Left kidney (tissue), 2 donors: ENCODE results near the gene NUBP2. TPM values are rescaled to one million over a fixed set of nuclear protein-coding genes. Genes with fewer than 3 reads are reported as not detected.

Source experiments
- DNase-seq: peaks from one replicate; pipeline ENCODE4 v3.0.0-alpha.2; 2013
- polyA plus RNA-seq: library from polyadenylated mRNA; unstranded; fragments of 120-200 nt; gene quantifications from one replicate; pipeline ENCODE4 v1.2.1, GENCODE V29; 2013; ENCODE audit not compliant: insufficient read length

NUBP2 gene
- polyA plus RNA-seq, 1 donor, result 33.6 TPM

DNA sequence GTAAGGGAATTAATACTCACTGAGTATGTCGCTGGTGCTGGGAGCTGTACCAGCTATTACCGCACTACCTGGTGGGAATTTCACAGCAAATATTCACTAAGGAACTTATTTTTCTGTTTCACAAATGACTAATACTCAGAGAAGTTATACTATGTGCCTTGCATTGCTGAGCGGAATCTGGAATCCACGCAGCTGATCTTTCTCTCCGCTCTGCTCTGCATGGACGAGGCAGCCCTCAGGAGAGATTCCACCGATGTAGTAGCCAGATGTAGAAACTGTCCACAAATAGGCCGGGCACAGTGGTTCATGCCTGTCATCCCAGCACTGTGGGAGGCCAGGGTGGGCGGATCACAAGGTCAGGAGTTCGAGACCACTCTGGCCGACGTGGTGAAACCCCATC is 28.6 kb upstream of the NUBP2 start:
- no peak for DNase-seq

DNA sequence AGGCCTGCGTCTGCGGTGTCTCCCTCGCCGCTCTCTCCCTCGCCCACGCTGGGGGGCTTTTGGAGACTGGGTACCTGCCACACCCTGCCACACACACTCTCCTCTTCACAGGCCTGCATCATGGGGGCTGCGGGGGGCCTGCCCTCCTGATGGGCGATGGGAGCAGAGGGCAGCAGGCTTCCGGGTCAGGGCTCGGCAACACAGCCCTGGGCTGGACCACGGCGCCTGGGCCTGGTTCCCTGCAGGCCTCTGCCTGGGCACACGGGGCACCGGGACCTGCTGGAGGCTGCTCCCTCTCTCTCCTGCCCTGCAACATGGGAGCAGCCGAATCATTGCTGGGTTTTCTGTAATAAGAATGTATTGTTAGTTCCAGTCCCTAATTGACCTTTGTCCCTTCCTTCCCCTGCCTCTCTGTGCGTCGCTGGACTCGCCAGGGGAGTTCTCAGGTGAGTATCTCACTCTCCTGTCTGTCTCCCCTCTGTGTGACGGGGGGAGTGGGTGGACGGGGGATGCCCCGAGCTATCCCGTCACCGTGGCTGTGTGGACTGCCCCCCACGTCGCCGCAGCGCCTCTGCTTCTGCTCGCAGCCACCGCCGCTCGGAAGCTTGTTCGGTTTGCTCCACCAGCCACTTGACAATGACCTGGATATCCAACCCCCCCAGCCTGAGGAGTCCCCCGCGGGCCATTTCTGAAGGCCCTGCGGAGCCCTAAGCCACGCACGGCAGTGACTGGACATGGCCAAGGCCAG is 24.9 kb upstream of the NUBP2 start:
- DNase-seq, result no peak

DNA sequence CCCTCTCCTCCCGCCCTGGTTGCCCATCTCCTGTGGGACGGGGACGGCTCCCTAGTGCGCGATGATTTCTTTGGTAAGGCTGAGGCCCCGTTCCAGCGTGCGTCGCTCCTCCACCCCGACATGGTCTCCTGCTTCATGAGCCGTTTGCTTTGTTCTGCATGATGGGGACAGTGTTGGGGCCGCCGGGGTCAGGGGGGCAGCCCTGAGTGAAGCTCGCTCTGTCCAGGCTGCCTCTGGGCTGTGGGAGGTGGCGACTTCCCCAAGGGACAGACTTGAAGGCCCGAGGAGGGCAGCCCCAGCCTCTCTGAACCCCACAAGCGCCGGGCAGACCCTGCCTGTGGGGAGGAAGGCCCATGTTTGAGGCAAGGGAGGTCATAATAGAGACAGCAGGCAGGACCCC is 23.8 kb upstream of the NUBP2 start:
- DNase-seq, result no peak

DNA sequence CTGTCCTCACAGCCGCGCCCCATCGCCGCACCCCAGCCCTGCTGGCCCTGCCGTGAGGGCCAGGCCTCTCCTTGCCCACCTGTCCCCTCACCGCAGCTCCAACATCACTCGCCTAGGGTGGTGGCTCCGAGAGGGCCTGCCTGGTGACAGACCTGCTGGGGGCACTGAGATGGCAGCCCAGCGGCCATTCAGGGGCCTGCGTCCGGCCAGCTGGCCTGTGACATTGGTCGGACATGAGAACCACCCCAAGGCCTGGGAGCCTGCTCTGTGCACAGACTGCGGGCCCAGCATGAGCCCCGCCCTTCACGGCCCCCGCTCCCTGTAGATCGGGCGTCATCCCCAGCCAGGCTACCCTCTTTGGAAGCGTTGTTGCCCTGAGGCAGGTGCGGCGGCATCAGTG is 23.2 kb upstream of the NUBP2 start:
- no peak for DNase-seq

DNA sequence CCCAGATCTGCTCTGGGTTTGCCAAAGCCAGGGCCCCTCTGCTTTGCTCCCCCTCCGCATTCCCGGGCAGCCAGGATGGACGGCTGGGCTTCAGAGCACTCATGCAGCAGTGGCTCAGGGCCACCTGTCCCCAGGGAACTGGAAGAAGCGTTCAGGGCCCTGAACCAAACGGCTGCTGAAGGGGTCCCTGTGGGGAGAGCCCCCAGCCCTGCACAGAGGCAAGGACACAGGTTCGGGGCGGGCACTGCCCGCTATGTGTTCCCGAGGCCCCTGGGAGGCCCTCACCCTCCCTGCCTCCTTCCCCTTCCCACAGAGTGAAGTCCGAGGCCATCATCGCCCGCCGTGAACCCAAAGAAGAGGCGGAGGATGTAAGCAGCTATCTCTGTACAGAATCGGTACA is 21.8 kb upstream of the NUBP2 start:
- DNase-seq, result no peak

DNA sequence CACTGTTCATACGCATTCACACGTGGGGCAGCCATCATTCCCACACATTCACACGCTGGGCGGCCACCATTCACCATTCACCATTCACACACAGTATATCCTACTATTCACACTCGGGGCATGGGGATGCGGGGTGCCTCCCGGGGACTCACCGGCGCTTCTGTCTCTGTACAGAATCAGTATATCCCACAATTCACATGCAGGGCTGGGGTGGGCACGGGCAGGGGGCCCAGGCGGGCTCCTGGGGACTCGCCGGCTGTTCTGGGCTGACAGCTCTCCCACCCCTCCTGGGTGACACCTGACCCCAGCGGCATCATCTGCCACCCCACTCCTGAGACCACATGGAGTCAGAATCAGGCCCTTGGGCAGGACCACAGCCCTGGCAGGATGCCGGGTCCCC is 21.0 kb upstream of the NUBP2 start:
- DNase-seq, result no peak

DNA sequence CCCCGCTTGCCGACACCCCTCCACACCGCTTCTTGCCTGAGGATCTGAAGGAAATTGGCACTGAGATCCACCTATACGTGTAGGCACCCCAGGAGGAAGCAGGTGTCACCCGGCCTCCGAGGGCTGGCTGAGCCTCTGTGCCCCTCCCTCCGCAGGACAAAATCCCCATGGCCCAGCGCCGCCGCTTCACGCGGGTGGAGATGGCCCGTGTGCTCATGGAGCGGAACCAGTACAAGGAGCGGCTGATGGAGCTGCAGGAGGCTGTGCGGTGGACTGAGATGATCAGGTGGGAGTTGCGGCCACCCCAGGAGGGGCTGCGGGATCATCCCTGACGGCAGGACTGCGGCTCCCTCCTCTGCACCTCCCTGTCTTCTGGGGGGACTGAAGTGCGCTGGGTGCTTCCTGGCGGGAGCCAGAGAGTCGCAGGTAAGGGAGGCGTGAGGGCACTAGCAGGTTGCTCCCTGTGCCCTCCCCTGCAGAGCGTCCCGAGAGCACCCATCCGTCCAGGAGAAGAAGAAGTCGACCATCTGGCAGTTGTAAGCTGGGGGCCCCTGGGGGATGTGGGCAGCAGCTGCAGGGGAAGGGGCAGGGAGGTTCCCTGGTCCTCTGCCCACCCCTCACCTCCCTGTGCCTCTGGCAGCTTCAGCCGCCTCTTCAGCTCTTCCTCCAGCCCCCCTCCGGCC is 20.4 kb upstream of the NUBP2 start:
- no peak for DNase-seq

DNA sequence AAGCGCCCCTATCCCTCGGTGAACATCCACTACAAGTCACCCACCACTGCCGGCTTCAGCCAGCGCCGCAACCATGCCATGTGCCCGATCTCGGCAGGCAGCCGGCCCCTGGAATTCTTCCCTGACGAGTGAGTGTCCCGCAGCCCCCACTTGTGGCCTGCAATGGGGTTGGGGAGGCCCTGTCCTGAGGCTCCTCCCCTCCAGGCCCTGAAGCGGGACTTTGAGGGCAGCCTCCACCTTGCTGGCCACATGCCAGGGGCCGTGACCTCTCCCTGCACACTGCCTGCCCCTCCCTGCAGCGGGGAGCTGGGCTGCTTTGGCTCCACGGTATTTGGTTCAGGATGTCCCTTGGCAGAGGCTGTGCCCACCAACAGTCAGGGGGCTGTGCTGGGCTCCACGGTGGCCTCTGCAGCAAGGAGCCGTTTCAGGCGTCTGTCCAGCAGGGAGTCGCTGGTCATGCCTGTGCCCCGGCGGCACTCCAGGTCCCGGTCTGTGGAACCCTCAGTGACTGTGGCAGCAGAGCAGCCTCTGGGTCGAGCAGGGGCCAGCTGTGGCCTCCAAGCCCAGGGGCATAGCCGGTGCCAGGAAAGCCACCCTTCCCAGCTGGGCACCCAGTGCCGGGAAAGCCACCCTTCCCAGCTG is 19.8 kb upstream of the NUBP2 start:
- DNase-seq, result no peak

DNA sequence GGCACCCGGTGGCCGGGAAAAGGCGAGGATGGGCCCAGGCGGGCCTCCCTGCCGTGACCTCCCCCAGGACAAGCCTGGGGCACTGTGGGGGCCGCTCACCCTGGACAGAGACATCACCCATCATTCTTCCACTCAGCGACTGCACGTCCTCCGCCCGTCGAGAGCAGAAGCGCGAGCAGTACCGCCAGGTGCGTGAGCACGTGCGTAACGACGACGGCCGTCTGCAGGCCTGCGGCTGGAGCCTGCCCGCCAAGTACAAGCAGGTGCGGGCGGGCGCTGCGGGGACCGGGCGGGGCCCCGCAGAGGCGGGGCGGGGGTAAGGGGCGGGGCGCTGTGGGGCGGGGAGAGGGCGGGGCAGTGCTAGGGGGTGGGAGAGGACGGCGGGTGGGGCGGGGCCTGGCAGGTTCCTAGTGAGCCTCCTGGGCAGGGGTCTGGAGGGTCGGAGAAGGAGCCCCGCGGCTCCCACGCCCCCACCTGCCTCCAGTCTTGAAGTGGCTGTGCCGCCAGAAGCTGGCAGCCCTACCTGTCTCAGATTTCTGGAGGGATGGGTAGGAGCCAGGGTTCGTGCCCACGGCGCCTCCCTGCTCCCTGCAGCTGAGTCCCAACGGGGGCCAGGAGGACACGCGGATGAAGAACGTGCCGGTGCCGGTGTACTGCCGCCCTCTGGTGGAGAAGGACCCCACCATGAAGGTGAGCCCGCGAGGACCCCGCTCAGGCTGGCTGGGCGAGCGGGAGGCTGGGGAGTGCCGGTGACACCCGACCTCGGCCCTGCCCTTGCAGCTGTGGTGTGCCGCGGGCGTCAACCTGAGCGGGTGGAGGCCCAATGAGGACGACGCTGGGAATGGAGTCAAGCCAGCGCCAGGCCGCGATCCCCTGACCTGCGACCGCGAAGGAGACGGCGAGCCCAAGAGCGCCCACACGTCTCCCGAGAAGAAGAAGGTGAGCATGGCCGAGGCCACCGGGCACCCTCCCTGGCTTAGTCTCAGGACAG is 18.9 kb upstream of the NUBP2 start:
- DNase-seq, result no peak

DNA sequence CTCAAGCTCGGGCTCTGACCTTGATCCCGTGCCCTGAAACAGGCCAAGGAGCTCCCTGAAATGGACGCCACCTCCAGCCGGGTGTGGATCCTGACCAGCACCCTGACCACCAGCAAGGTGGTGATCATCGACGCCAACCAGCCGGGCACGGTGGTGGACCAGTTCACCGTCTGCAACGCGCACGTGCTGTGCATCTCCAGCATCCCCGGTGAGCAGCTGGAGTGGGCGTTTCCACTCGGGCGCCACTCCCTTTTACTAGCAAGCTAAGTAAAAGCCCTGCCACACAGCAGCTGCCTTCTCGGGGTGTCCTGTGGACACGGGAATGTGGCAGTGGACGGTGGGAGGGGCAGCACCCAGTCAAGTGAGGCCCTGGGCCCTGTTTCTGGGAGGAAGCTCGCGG is 17.8 kb upstream of the NUBP2 start:
- DNase-seq, result no peak

DNA sequence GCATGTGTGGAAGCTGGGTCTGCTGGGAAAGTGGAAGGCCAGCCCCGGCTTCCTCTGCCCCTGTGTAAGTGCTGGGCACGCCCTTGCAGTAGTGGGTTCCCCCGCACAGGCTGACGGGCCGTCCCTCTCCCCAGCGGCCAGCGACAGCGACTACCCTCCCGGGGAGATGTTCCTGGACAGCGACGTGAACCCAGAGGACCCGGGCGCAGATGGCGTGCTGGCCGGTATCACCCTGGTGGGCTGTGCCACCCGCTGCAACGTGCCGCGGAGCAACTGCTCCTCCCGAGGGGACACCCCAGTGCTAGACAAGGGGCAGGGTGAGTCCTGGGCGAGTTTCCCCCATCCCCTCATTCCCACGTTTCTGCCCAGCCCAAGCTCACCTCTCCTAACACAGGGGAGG is 16.9 kb upstream of the NUBP2 start:
- DNase-seq, result no peak

DNA sequence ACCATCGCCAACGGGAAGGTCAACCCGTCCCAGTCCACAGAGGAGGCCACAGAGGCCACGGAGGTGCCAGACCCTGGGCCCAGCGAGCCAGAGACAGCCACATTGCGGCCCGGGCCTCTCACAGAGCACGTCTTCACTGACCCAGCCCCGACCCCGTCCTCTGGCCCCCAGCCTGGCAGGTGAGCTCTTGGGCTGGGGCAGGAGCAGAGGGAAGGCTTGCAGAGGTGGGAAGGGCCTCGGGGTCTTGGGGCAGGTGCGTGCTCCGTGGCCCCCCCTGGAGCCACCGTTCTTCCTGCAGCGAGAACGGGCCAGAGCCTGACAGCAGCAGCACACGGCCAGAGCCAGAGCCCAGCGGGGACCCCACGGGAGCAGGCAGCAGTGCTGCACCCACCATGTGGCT is 16.5 kb upstream of the NUBP2 start:
- DNase-seq, result no peak

DNA sequence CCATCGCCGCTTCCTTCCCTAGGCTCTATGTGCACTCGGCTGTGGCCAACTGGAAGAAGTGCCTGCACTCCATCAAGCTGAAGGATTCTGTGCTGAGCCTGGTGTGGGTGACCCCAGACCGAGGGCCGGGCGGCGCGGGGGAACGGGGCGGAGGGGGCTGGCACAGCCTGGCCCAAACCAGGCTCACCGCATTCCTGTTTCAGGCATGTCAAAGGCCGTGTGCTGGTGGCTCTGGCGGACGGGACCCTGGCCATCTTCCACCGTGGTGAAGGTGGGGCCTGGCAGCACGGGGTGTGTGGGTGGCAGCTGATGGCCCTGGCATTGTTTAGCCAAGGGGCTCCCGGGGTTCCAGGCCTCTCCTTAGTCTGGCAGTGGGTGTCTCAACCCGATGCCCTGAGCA is 16.1 kb upstream of the NUBP2 start:
- DNase-seq, result no peak

DNA sequence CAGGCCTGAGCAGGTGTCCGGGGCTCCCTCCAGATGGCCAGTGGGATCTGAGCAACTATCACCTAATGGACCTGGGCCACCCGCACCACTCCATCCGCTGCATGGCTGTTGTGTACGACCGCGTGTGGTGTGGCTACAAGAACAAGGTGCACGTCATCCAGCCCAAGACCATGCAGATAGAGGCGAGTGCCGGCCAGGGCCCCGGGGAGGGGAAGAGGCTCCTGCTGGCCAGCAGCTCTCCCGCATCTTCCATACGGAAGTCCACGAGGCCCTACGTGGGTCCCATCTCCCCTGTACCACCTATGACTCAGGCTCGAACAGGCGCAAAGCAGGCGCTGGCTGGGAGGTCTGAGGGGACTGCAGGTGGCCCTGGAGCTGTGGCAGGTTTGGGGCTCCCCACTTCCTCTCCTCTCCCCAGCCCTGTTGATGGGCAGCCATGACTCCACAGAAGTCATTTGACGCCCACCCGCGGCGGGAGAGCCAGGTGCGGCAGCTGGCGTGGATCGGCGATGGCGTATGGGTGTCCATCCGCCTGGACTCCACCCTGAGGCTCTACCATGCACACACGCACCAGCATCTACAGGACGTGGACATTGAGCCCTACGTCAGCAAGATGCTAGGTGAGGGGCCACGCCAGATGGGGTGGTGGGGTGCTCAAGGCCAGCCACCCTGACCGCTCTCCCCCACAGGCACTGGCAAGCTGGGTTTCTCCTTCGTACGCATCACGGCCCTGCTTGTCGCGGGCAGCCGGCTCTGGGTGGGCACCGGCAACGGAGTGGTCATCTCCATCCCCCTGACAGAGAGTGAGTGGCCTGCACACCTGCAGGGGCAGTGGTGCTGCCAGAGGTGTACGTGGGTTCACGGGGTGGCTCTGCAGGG is 15.4 kb upstream of the NUBP2 start:
- DNase-seq, result no peak

DNA sequence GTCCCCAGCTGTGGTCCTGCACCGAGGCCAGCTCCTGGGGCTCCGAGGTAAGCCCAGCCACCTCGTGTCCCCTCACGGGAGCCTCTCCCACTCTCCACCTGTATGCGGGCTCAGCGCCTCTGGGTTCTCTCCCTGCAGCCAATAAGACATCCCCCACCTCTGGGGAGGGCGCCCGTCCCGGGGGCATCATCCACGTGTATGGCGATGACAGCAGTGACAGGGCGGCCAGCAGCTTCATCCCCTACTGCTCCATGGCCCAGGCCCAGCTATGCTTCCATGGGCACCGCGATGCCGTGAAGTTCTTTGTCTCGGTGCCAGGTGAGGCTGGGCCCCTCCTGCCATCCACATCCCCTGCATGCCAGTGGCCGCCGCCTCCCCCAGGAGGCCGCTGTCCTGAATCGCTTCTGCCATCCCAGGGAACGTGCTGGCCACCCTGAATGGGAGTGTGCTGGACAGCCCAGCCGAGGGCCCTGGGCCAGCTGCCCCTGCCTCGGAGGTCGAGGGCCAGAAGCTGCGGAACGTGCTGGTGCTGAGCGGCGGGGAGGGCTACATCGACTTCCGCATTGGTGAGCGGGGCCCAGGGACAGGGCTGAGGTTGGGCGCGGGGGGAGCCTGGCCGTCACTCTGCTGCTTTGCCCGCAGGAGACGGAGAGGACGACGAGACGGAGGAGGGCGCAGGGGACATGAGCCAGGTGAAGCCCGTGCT is 14.5 kb upstream of the NUBP2 start:
- DNase-seq, result no peak

DNA sequence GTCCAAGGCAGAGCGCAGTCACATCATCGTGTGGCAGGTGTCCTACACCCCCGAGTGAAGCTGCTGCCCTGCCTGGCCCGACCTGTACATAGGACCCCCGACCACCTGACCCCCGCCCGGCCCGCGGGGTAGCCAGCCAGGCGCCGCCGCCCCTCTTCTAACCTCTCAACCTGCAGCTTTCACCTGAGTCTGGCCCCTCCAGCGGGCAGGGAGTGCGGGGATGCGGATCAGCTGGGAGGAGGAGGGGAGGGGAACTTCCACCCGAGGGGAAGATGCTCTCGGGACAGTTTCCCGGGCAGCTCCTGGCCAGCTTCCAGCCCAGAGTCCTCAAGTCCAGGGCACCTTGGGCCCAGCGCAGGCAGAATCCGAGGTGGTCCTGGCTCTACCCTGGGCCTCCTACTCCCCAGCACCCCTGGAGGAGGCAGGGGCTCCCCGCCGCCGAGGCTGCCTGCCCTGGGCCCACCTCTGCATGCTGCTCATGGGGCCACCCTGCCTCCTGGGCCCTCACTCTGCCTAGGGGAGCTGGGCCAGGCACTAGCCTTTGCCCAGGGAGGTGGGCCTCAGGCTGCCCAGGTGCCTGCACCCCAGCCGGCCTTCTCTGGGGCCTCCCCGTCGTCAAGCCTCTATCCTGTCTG is 13.9 kb upstream of the NUBP2 start:
- DNase-seq, result no peak

DNA sequence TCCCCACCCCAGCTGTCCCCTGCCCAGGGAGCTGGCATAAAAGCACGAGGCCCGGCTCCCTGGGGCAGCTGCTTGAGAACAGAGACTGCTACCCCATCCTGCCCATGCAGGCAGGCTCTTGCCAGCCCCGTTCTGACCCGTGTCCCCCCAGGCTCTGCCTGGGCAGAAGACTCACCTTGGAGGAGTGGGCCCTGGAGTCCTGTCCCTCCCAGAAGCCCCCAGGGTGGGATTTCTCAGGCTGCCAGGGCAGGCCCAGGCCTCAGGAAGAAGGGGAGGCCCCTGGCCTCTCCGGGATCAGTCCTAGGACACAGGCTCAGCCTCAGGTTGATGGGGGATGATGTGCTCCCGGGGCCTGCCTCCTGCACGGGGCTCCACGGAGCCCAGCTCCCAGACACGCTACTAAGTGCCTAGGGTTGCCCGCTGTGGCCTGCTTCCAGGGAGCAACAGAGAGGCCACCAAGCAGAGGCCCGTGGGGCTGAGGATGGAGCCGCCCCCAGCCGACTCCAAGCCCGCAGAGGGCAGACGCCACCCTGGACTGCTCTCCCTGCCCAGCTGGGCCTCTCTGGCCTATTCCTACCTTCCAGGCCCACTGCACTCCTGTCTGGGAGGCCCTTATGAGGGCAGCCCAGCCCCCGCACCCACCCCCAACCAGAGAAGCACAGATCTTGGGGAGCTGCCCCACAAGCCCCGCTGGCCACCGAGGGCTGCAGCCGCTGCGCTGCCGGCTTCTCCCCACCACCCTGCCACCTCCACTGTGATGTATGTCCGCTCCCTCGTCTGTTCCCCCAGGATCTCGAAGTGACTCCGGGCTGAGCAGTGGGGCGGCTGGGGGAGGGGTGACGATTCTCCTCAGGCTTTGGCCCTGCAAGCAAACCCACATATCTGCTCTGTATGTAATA is 13.1 kb upstream of the NUBP2 start:
- no peak for DNase-seq

DNA sequence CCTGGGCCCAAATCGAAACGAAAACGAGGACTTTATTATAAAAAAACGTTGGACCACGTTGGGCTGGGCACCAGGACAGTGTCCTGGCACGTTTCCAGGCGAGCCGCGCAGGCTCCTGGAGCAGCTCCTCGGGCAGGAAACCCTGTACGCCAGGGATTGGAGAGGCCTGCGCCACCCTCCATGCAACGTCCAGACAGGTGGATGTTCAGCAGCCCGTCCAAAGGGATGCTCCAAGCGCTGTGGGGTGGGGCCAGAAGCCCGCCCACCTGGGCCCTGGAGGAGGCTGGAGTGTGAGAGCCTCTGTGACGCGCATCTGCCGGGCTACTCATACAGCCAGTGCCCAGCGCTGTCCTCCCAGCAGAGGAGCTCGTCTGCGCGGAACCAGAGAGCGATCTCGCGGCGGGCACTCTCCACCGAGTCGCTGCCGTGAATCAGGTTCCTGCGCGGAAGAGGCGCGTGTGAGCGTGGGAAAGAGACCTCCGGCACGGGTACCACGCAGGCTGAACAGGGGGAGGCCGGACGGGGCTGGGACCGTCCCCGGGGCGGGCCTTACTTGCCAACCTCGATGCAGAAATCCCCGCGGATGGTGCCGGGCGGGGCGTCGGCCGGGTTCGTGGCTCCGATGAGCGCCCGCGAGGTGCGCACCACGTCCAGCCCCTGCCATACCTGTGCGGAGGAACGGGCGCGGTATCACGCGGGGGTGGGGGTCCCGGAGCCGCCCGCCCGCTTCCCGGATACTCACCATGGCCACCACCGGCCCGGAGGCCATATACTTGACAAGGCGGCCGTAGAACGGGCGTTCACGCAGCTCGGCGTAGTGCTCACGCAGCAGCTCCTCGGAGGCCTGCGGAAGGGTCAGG is 12.2 kb upstream of the NUBP2 start:
- DNase-seq, result no peak
